Mesodermal cell (in vitro differentiated cells): ENCODE data around the gene AFG3L2.

Experiments
- H3K27ac ChIP-seq: 2 replicates; pipeline ENCODE4 v1.7.0; 2013; ENCODE audit warnings: mild to moderate bottlenecking, low read depth, low read length, moderate library complexity; ENCODE audit not compliant: severe bottlenecking
- H3K36me3 ChIP-seq: 2 replicates; pipeline ENCODE4 v1.7.1; 2013; ENCODE audit warnings: mild to moderate bottlenecking, low read length, moderate library complexity; ENCODE audit not compliant: control insufficient read depth, insufficient read depth
- H3K4me1 ChIP-seq: one replicate; pipeline ENCODE4 v1.7.1; 2013; ENCODE audit warnings: mild to moderate bottlenecking, low read length; ENCODE audit not compliant: insufficient read depth, control insufficient read depth, poor library complexity, severe bottlenecking
- H3K4me3 ChIP-seq: 2 replicates; pipeline ENCODE4 v1.7.0; 2013; ENCODE audit warnings: low read length, control low read depth, mild to moderate bottlenecking; ENCODE audit not compliant: insufficient read depth, poor library complexity, severe bottlenecking; ENCODE audit errors: extremely low read depth
- H3K9me3 ChIP-seq: 2 replicates; pipeline ENCODE4 v1.7.1; 2013; ENCODE audit warnings: mild to moderate bottlenecking, low read length, moderate library complexity; ENCODE audit not compliant: control insufficient read depth
- WGBS, 2 experiments: methylation state at CpG; one replicate each; pipeline ENCODE4 v1.1.5; 2013; ENCODE audit warnings: missing lambda C conversion rate in 2 of 2; ENCODE audit not compliant: insufficient coverage in 2 of 2; 5-methylcytosine and 5-hydroxymethylcytosine counted together

Gene AFG3L2

GRCh38 chr18:12336887-12337286, 40.1 kb downstream of the AFG3L2 start:
- Histone ChIP-seq H3K27ac (peak overlapping the region; percentile 42), H3K36me3 (peaks cover 67% of the 10 kb centered on the region), H3K9me3 (no peaks in the 10 kb centered on the region), H3K4me3 (no peak overlapping the region), H3K4me1 (peaks cover 12% of the 10 kb centered on the region)
- 33 to 36% methylated on average over 5 to 6 of the region's 6 CpGs for WGBS, 2 experiments

- Histone ChIP-seq H3K36me3 (peaks cover 63% of the 10 kb centered on the region), H3K4me1 (peaks cover 12% of the 10 kb centered on the region), H3K4me3 (no peak overlapping the region), H3K9me3 (no peaks in the 10 kb centered on the region), H3K27ac (no peak overlapping the region)
- 25 to 37% methylated on average over 1 to 2 of the region's 2 CpGs for whole genome bisulfite sequencing, 2 experiments
Observed at GRCh38 chr18:12336171-12336613, 40.8 kb downstream of the AFG3L2 start.

GRCh38 chr18:12335503-12335902, 41.5 kb downstream of the AFG3L2 start:
- peaks cover 59% of the 10 kb centered on the region for H3K36me3 ChIP-seq
- H3K4me3 ChIP-seq, result no peak overlapping the region
- H3K9me3 ChIP-seq, result no peaks in the 10 kb centered on the region
- WGBS, 2 experiments, result 76 to 81% methylated on average over 6 to 7 of the region's 7 CpGs
- no peak overlapping the region for H3K27ac ChIP-seq
- H3K4me1 ChIP-seq, result peaks cover 12% of the 10 kb centered on the region

GRCh38 chr18:12334863-12335262, 42.2 kb downstream of the AFG3L2 start:
- no peaks in the 10 kb centered on the region for H3K9me3 ChIP-seq
- H3K4me3 ChIP-seq, result no peak overlapping the region
- 40% methylated on average over 2 of the region's 2 CpGs; no CpG with 5 or more reads in 1 of the 2 experiments for WGBS, 2 experiments
- H3K36me3 ChIP-seq, result peaks cover 57% of the 10 kb centered on the region
- peaks cover 12% of the 10 kb centered on the region for H3K4me1 ChIP-seq
- no peak overlapping the region for H3K27ac ChIP-seq

- Histone ChIP-seq H3K9me3 (no peaks in the 10 kb centered on the region), H3K36me3 (peaks cover 58% of the 10 kb centered on the region), H3K4me3 (no peak overlapping the region), H3K4me1 (peaks cover 12% of the 10 kb centered on the region), H3K27ac (no peak overlapping the region)
- WGBS, 2 experiments, result 20 to 55% methylated on average over 2 of the region's 2 CpGs
Observed at GRCh38 chr18:12334366-12334808, 42.6 kb downstream of the AFG3L2 start.

GRCh38 chr18:12333506-12334290, 43.3 kb downstream of the AFG3L2 start:
- Histone ChIP-seq H3K4me1 (peaks cover 10% of the 10 kb centered on the region), H3K4me3 (no peak overlapping the region), H3K27ac (no peak overlapping the region), H3K36me3 (peaks cover 63% of the 10 kb centered on the region), H3K9me3 (no peaks in the 10 kb centered on the region)
- WGBS, 2 experiments, result 83 to 89% methylated on average over 6 to 10 of the region's 10 CpGs

- WGBS, 2 experiments, result 96 to 97% methylated on average over 2 to 3 of the region's 4 CpGs
- H3K27ac ChIP-seq, result no peak overlapping the region
- no peaks in the 10 kb centered on the region for H3K4me1 ChIP-seq
- H3K36me3 ChIP-seq, result peaks cover 71% of the 10 kb centered on the region
- no peak overlapping the region for H3K4me3 ChIP-seq
- no peaks in the 10 kb centered on the region for H3K9me3 ChIP-seq
Observed at GRCh38 chr18:12330766-12331165, 46.3 kb downstream of the AFG3L2 start.

- WGBS, 2 experiments, result 96% methylated on average over 9 to 11 of the region's 11 CpGs
- no peaks in the 10 kb centered on the region for H3K9me3 ChIP-seq
- H3K36me3 ChIP-seq, result peaks cover 71% of the 10 kb centered on the region
- H3K27ac ChIP-seq, result no peak overlapping the region
- H3K4me3 ChIP-seq, result no peak overlapping the region
- no peaks in the 10 kb centered on the region for H3K4me1 ChIP-seq
Observed at GRCh38 chr18:12329125-12329698, 47.8 kb downstream of the AFG3L2 start.

- Histone ChIP-seq H3K9me3 (no peaks in the 10 kb centered on the region), H3K4me3 (no peak overlapping the region), H3K4me1 (no peaks in the 10 kb centered on the region), H3K27ac (no peak overlapping the region), H3K36me3 (peaks cover 72% of the 10 kb centered on the region)
- WGBS, 2 experiments, result 87 to 97% methylated on average over 3 of the region's 4 CpGs
Observed at GRCh38 chr18:12328179-12328823, 48.7 kb downstream of the AFG3L2 start.

GRCh38 chr18:12327510-12328178, 49.4 kb downstream of the AFG3L2 start:
- WGBS, 2 experiments, result 42 to 62% methylated on average over 6 to 8 of the region's 11 CpGs
- Histone ChIP-seq H3K4me3 (no peak overlapping the region), H3K36me3 (peaks cover 77% of the 10 kb centered on the region), H3K9me3 (no peaks in the 10 kb centered on the region), H3K4me1 (no peaks in the 10 kb centered on the region), H3K27ac (no peak overlapping the region)
